Upper lobe of left lung (tissue), 6 donors: ENCODE results near the gene WNT1. TPM values are rescaled to one million over a fixed set of nuclear protein-coding genes. Genes with fewer than 3 reads are reported as not detected.

ENCODE experiments used
- ATAC-seq, 2 donors: fragments of 200-7000 bp; cut with Tn5 transposase; one replicate each; pipeline ENCODE4 v1.9.1; 2022; ENCODE audit warnings: mild to moderate bottlenecking in 2 of 2, moderate library complexity in 2 of 2; ENCODE audit not compliant: low FRiP score in 2 of 2
- DNase-seq, 2 donors: peaks; one replicate each; pipeline ENCODE4 v3.0.0-alpha.2; 2019 to 2020
- H3K27ac ChIP-seq, 4 donors: fragments of 200-600 bp; sonication (generic); one replicate each; pipeline ENCODE4 v1.5.1; 2016 to 2019
- H3K27me3 ChIP-seq, 4 donors: fragments of 200-600 bp; sonication (generic); one replicate each; pipeline ENCODE4 v1.5.1; 2017 to 2019
- H3K36me3 ChIP-seq, 4 donors: fragments of 200-600 bp; sonication (generic); one replicate each; pipeline ENCODE4 v1.5.1; 2016 to 2019
- H3K4me1 ChIP-seq, 4 donors: fragments of 200-600 bp; sonication (generic); one replicate each; pipeline ENCODE4 v1.5.1; 2018 to 2019
- H3K4me3 ChIP-seq, 4 donors: fragments of 200-600 bp; sonication (generic); one replicate each; pipeline ENCODE4 v1.5.1; 2017 to 2019; ENCODE audit warnings: mild to moderate bottlenecking in 2 of 4, moderate library complexity in 1 of 4
- H3K9me3 ChIP-seq, 4 donors: fragments of 200-600 bp; sonication (generic); one replicate each; pipeline ENCODE4 v1.5.1; 2018 to 2019
- EP300 ChIP-seq, 4 donors: sonication (generic); formaldehyde crosslinking; IDR thresholded peaks; one replicate each; pipeline ENCODE4 v1.5.1; 2017; ENCODE audit warnings: antibody characterized with exemption in 4 of 4, control low read depth in 2 of 4
- POLR2A ChIP-seq, 4 donors: fragments of 450-650 bp; IDR thresholded peaks; one replicate each; pipeline ENCODE4 v1.5.1; 2016 to 2017; ENCODE audit warnings: antibody characterized with exemption in 4 of 4, mild to moderate bottlenecking in 2 of 4
- POLR2AphosphoS5 ChIP-seq, 2 donors: sonication (generic); formaldehyde crosslinking; IDR thresholded peaks; one replicate each; pipeline ENCODE4 v1.5.1; 2017; ENCODE audit warnings: antibody characterized with exemption in 2 of 2
- WGBS, 2 donors: methylation state at CpG; one replicate each; pipeline ENCODE4 v1.1.5; 2017 to 2018; 5-methylcytosine and 5-hydroxymethylcytosine counted together
- total RNA-seq, 6 donors: library from RNA; depleted of rRNA in 4 of 6; stranded (reverse); fragments of >200 nt in 4 of 6; gene quantifications; one replicate each; pipeline versions ENCODE4 v1.1.0 to v1.2.1, GENCODE V29; 2016 to 2021
- TF ChIP-seq, protein P1 (sequence below), 6 experiments: fragments of 450-650 bp in 4 of 6; fragments of 200-600 bp in 2 of 6; sonication (generic) in 2 of 6; IDR thresholded peaks; one replicate each; pipeline ENCODE4 v1.5.1; 2016 to 2019; ENCODE audit warnings: antibody characterized with exemption in 6 of 6
- donor health status: DM: no; HTN: no; CAD: no; lungs with moderate emphysema.
- donor health status: DM: no; HTN: yes; CAD: no; lungs with severe emphysema.

WNT1 gene
- total RNA-seq, 6 donors from 2014 or later, result 0.34 TPM; not detected in 5

DNA sequence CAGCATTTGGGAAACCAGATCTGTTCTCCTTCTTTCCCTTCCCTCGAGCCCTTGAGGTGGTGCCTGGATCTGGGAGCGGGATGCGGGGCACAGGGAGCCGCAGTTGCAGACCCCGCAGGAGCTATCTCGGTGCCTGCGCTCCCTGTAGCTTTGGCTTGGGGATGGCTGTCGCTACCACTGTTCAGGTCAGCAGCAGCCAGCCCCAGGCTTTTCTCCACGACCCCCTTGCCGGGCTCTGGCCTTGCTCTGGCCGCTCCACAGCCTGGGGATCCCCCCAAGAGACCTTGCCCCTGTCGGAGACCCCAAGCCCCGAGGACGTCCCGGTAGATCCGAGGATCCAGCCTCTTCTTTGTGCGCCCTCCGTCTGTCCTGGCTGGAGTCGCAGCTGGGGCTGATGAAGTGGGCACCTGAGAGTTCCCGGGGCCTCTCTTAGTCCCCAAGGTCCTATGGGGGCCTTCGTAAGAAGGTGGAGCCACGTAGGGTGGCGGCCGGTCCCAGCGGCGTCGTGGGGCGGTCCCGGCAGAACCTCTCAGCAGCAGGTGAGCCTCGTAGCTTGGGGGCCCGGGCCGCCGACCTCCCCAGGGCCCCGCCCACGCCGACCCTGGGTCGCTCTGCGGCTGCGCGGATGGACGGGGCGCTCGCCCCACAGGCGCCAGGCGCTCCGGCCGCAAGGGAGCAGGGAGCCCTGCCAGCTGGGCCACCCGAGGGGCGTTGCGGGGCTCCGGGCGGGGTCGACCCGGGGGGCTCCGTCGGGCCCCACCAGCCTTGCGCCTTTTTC is 19.8 kb downstream of the WNT1 start:
- no peak overlapping the region for H3K27ac ChIP-seq
- ATAC-seq, result peak in 1 of 2 donors; percentile 22
- WGBS, 2 donors, result 3% methylated on average over 13 to 35 of the region's 57 CpGs

DNA sequence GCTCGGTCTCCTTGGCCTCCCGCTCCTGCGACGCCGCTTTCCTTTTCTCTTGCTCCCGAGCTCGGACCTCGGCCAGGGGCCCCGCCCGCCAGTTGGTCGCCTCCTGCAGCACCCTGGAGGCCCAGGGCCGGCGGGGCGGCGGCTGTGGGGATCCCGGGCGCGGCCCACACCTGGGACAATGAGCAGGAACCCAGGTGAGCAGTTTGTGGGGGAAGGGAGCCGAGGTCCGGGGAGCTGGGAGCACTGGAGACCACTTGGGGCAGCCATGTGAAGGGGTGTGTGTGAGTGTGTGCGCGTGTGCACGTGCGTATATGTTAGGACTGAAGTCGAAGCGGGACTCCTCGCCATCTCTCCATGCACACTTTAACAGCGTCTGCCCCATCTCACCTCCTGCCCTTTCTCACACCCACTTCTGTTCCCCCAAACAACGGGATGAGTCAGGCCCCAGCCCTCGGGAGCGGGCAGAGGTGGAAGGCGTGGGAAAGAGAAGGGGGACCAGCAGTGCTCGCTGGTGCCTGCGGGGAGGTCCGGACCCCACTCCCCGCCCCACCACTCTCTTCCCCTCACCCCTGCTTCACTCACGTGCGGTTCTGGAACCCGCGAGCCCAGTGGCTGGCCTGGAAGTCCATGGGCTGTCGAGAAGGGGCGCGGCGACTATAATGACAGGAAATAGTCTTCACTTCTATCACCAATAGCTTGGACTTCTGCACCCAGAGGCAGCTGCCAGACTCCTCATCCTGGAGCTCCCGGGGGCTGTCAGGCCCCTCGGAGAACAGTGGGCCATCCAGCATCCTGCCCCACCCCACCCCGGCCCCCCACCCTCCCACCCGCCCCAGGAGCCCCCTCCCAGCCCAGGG is 20.6 kb downstream of the WNT1 start:
- peak in 1 of 2 donors; percentile 89 for DNase-seq
- peaks cover 0 to 41% (median 28%) of the 10 kb centered on the region in 4 donors for H3K27me3 ChIP-seq
- H3K36me3 ChIP-seq, result peaks cover 0 to 36% (median 27%) of the 10 kb centered on the region in 4 donors
- H3K27ac ChIP-seq, result no peak overlapping the region
- H3K9me3 ChIP-seq, result no peaks in the 10 kb centered on the region
- 0 to 3% methylated on average over 8 to 38 of the region's 48 CpGs for WGBS, 2 donors
- TF ChIP-seq POLR2AphosphoS5 (IDR thresholded peaks at IDR 0.05), result no peak
- TF ChIP-seq POLR2A (IDR thresholded peaks at IDR 0.05), result no peak
- TF ChIP-seq EP300 (IDR thresholded peaks at IDR 0.05), result no peak
- TF ChIP-seq, protein P1, sequence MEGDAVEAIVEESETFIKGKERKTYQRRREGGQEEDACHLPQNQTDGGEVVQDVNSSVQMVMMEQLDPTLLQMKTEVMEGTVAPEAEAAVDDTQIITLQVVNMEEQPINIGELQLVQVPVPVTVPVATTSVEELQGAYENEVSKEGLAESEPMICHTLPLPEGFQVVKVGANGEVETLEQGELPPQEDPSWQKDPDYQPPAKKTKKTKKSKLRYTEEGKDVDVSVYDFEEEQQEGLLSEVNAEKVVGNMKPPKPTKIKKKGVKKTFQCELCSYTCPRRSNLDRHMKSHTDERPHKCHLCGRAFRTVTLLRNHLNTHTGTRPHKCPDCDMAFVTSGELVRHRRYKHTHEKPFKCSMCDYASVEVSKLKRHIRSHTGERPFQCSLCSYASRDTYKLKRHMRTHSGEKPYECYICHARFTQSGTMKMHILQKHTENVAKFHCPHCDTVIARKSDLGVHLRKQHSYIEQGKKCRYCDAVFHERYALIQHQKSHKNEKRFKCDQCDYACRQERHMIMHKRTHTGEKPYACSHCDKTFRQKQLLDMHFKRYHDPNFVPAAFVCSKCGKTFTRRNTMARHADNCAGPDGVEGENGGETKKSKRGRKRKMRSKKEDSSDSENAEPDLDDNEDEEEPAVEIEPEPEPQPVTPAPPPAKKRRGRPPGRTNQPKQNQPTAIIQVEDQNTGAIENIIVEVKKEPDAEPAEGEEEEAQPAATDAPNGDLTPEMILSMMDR (IDR thresholded peaks at IDR 0.05), result no peak
- H3K4me3 ChIP-seq, result peak overlapping the region; percentile 30 to 61 (median 49)
- H3K4me1 ChIP-seq, result peaks cover 36 to 51% (median 47%) of the 10 kb centered on the region in 4 donors
- peak in 1 of 2 donors; percentile 13 for ATAC-seq

More for the DNA sequence above, 19.8 kb downstream of the WNT1 start:
- DNase-seq, result peak in 1 of 2 donors; percentile 91
- Histone ChIP-seq H3K36me3 (peaks cover 0 to 27% (median 19%) of the 10 kb centered on the region in 4 donors), H3K27me3 (peaks cover 0 to 41% (median 28%) of the 10 kb centered on the region in 4 donors), H3K4me1 (peaks cover 36 to 51% (median 47%) of the 10 kb centered on the region in 4 donors), H3K9me3 (no peaks in the 10 kb centered on the region), H3K4me3 (peak overlapping the region; percentile 30 to 61 (median 49))
- TF ChIP-seq, protein P1 (IDR thresholded peaks at IDR 0.05), result no peak
- TF ChIP-seq EP300 (IDR thresholded peaks at IDR 0.05) (no peak), POLR2A (IDR thresholded peaks at IDR 0.05) (no peak), POLR2AphosphoS5 (IDR thresholded peaks at IDR 0.05) (no peak)

DNA sequence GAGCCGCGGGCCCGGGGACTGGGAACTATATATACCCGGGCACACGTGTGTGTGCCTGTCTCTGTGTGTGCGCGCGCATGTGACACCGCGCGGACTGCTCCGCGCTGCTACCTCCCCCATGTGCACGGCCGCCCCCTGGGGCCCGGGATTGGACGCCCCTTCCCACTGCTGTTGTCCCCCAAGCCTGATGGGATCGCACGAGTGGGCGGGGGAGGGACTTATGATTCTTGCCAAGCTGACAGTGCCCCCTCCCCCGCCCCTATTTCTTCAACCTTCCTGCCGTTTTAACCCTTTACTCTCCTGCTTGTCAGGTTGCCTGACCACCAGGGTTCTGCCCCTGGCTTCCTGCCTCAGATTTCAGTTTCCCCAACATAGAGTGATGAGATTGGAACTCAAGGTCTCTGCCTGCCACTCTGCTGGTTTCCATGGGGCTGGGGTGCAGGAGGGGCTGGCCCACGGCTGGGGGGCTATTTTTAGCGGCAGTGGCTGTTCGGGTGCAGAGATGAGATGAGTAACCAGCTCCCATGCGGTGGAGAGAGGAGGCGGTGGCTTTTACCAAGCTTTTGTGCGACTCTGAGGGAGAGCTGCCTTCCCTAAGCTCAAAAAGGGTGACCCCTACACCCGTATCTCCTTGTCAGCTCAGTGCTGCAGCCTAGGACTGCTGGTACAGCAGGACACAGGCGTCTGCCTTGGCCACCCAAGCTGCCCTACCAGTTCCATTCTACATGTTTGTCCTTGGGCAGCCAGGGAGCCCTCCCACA is 21.4 kb downstream of the WNT1 start, which contains the start of gene DDN:
Gene DDN, minus strand, starts transcription at position 5 of the 761 bp plus-strand sequence. CDS start 88 bp downstream, outside the sequence.
- H3K9me3 ChIP-seq, result no peaks in the 10 kb centered on the region
- H3K4me3 ChIP-seq, result peak within 1 kb of the TSS; percentile 30 to 61 (median 49)
- WGBS, 2 donors, result 5 to 7% methylated on average over 18 to 20 of the region's 30 CpGs
- peaks cover 0 to 44% (median 35%) of the 10 kb centered on the region in 4 donors for H3K36me3 ChIP-seq
- peak in 1 of 2 donors; percentile 89 for DNase-seq
- no peak for ATAC-seq
- H3K27me3 ChIP-seq, result peaks cover 0 to 38% (median 25%) of the 10 kb centered on the region in 4 donors
- peaks cover 36 to 50% (median 47%) of the 10 kb centered on the region in 4 donors for H3K4me1 ChIP-seq
- no peak within 1 kb of the TSS for H3K27ac ChIP-seq
- TF ChIP-seq, protein P1 (IDR thresholded peaks at IDR 0.05), result no peak
- TF ChIP-seq POLR2AphosphoS5 (IDR thresholded peaks at IDR 0.05) (no peak), EP300 (IDR thresholded peaks at IDR 0.05) (no peak), POLR2A (IDR thresholded peaks at IDR 0.05) (no peak)

DNA sequence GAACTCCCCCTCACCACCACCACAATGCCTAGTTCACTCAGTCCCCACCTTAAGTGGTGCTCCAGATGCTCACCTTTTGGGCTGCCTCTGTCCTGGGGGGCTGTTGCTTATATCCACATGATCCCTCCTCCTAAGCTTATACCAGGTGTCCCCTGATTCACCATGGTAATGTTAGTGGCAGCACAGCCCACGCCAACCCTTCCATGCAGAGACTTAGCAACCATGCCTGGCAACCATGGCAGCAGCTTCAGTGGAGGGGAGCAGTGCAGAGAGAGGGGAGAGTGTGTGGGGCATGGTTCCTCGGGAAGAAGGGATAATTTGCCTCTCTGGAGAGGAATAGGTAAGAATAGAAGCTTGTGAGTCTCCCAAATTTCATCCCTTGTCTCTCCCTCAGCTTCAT is 22.2 kb downstream of the WNT1 start:
- ATAC-seq (no peak), DNase-seq (no peak)
- H3K27me3 ChIP-seq, result peaks cover 0 to 32% (median 19%) of the 10 kb centered on the region in 4 donors
- peaks cover 33 to 44% (median 42%) of the 10 kb centered on the region in 4 donors for H3K4me1 ChIP-seq
- peaks cover 0 to 52% (median 43%) of the 10 kb centered on the region in 4 donors for H3K36me3 ChIP-seq
- TF ChIP-seq EP300 (IDR thresholded peaks at IDR 0.05) (no peak), POLR2A (IDR thresholded peaks at IDR 0.05) (no peak)
- TF ChIP-seq, protein P1 (IDR thresholded peaks at IDR 0.05), result no peak
- no peak overlapping the region for H3K27ac ChIP-seq
- WGBS, 2 donors, result 89 to 93% methylated on average over 2 of the region's 2 CpGs
- H3K9me3 ChIP-seq, result no peaks in the 10 kb centered on the region
- no peak overlapping the region for H3K4me3 ChIP-seq
